AG08396 (cell line): ENCODE measurements around the gene DACT2.
"Not testable (repeated sequence)": the region's sequence is repeated elsewhere in the genome, so short reads cannot be mapped to it uniquely, and the experiment has no call there.

ENCODE experiments used
- DNase-seq: peaks from one replicate; pipeline ENCODE4 v3.0.0; 2012; ENCODE audit warnings: low spot score, mixed read lengths

The DACT2 gene, protein sequence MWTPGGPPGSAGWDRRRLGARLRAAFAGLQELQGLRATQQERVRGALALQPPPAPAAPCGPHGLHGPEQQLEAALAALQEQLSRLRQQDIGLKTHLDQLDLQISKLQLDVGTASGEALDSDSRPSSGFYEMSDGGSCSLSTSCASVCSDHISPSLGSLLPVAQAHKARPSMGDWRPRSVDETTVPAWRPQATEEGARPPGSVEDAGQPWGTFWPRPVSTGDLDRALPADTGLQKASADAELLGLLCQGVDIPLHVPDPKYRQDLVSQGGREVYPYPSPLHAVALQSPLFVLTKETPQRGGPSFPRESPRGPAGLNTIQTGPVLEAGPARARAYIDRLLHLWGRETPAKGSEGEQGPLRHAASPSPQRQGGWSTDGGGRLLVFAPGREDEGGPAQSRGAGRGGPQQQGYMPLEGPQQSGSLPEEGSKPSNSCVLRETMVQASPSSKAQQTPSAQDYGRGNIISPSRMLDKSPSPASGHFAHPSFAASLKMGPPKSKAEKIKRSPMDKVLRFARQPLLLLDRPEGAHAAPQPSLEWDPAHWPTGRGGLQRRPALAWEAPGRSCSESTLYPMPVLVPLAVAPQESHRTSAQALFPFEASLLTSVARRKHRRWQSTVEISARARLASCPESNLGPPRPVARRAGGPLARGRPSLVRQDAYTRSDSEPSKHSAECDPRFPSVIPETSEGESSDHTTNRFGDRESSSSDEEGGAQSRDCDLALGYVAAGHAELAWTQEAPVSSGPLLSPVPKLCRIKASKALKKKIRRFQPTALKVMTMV

DNA sequence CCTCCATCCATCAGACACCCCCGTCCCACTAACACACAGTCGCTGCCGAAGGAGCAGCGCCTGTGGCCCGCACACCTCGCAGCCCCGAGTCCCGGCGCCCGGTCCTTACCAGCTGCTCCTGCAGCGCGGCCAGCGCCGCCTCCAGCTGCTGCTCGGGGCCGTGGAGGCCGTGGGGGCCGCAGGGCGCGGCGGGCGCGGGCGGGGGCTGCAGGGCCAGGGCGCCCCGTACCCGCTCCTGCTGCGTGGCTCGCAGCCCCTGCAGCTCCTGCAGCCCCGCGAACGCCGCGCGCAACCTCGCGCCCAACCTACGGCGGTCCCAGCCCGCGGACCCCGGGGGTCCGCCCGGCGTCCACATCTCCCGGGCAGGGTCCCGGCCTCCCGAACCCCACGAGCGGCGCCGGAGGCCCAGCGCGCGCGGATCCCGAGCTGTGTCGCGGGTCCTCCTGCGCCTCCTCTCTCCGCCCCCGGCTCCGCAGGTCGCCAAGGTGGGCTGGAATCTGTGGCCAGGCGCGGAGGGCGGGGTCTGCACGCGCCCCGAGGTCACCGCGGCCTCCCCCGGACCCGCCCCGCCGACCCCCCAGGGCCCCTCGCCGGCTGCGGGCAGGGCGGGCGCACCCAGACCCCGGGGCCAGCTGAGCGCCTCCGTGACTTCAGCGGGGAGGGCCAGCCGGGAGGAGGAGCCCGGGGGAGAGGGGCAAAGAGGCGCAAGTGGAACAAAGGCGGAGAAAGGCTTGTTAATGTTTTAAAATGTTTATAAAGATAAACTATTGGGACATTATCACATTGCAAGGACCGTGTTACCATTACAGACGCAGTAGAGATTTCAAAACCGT lies at the start of gene DACT2:
Gene DACT2, minus strand, starts transcription at position 499 of the 833 bp plus-strand sequence. Its CDS starts 144 bp downstream, at position 355.
- no peak for DNase-seq

DNA sequence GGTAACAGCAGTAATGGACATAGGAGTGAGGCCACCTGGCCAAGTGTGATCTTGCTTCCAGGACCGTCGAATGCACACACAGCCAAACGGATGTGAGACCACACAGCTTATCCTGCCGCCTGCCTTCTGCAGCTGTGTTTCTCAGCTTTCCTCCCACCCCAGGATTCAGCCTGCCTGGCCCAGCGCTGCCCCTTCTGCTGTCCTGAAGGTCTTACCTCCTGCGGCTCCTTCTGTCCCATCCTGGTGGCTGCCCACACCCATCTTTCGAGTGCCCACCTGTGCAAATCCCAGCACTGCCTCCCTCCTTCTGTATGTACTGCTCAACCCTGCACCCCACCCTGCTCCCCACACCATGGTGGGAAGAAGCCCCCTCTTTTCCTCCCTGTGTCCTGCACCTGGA lies 49.4 kb upstream of the DACT2 start:
- DNase-seq: no peak

DNA sequence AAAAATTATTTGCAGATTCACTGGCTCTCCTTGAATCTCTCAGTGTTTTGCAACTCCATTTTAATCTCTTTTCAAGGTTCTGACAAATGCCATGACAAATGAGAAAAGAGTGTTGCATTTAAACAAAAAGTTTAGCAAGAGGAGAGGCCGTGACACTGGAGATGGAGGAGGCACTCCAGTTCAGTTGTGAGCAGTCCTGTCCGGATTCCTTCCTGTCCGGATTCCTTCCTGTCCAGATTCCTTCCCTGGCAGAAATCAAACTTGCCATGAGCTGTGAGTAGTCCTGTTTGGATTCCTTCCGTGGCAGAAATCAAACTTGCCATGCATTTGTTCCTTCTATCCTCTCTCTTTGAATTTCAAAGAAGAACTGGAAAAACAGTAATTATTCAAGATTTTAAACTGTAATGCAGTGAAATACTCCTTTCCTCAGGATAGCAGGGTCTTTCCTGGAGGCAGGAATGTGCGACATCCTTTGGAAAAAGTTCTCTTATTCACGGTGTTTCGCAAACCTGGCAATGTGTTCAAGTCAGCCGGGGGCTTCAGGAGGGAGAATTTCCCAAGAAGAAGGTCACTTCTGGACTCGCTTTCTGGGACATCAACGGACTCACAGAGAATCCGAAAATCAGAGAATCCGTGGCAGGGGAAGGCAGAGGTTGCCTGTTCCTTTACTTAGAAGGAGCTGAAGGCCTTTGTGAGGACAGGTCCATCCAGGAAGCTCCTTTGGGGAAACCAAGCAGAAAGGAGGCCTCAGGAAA lies 48.7 kb upstream of the DACT2 start:
- DNase-seq: no peak

DNA sequence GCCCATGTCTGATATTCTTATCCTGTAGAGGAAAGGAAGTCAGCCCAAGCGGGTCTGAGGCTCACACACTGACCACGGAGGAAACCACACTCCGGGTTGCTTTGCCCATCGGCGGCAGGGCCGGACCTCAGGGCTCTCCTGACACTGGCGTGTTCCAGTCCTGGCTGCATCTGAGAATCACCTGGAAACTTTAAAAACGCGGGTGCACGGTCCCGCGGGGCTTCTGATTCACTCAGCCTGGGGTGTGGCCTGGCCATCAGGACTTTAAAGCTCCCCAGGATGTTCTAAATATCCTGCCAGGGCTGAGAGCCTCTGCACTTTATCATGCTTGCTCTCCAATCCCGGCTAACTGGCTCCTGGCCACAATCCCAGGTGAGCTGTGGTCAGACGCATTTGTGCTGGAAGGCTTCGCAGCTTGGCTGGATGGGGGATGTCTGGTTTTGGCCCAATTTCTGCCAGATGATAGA lies 47.7 kb upstream of the DACT2 start:
- no peak for DNase-seq

DNA sequence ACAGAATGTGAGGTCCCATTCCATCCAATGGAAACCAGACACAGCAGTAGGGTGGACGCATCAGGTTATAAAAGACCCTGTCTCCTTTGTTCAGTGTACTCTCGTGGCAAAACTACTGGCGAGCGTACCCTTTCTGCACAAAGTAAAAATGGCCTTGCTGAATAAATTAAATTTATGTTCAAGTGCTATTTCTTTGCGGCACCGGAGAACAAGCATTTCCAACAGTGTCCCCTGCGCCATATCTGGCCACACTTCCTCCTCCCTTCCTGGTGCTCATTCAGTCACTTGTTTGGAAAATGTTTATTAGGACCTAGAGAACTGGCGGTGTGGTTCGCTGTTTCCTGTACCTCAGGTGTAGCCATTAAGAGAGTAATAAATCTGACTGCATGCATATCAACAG lies 46.9 kb upstream of the DACT2 start:
- no peak for DNase-seq

DNA sequence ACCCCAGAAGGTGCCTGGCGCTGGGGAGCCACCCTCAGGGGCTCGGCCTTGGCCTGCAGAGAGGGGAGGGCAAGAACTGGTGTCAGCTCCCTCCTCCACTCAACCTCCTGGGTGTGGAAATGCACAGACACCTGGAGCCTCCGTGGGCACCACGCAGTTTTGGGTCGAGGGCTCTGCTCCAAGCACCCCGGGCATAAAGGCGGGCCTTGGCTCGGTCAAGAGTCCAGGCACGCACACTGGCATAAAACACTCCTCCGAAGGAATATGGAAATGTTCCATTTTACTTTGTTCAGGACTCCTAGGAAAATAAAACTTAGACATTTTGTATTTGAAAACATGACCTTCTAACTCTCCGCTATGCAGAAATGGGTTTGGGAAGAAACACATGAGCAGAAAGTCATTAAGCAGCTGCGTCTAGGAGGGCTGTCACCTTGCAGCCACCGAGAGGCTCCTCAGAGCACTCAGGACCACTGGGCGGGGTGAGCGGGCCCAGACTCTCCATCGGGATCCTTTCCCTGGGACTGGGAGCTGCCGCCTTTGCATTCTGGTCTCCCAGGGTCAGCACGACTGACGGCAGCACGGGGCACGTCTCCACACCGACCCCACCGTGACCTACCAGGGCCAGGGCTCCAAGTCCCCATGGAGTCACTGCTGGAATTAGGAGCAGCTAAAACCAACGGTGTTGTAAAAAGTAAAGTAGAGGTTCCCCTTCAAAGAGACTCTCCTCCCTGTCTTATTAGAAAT lies 46.0 kb upstream of the DACT2 start:
- DNase-seq: no peak

DNA sequence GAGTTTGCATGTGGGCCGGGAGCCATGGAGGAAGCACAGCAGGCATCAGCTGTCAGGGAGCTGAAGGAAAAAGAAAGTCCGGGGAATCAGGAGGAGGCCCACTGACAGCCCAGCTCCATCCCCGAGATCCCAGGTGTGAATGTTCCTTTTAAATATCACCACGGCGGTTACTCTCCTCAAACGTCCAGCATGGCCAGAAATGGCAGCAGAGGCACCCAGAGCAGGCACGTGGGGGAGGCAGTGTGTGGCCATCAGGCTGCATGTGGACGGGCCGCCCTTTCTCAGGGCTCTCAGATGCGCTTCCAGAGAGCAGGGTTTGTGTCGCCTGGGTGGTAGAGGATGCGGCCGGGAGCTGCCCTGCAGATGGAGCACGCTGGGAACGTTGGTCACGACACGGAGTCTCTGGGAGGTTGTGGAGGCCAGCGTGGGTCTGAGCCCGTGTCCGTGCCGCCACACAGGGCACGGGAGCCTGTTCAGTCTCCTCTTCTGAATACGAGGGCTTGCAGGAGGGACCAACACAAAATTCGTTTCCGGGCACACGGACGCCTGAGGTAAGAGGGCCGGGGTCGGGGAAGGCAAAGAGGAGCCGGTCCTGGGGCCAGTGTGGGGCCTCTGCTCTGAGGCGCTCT lies 45.3 kb upstream of the DACT2 start:
- no peak for DNase-seq

DNA sequence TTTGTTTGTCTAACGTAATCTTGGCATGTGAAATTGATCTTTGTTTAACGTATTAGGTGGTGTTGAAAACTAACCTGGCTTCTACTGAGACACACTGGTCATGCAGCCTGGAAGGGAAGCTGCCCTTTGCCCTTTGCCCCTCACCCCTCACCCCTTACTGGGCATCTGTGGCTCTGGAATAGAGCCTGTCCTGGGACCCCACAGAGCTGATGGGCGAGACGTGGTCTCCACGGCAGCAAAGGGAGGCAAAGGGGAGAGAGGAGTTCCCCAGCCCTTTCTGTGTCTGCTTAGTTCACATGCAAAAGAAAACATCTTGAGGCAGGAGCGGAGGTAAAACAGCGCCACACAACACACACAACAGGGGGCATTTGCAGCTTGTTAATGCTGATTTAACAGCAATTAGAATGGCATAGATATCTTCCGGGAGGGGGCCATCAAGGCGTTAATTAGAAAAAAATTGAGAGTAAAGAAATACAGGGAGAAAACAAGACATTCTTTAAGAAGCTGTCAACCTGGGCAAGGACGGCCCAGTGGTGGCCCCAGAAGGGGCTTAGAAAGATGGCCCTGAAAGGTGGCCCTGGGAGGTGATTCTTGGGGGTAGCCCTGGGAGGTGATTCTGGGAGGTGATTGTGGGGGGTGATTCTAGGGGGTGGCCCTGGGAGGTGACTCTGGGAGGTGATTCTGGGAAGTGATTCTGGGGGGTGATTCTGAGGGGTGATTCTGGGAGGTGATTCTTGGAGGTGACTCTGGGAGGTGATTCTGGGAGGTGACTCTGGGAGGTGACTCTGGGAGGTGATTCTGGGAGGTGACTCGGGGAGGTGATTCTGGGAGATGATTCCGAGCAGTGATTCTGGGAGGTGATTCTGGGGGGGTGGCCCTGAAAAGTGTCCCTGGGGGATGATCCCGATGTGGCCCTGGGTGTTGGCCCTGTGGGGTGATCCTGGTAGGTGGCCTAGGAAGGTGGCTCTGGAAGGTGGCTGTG lies 44.5 kb upstream of the DACT2 start:
- DNase-seq: no peak

DNA sequence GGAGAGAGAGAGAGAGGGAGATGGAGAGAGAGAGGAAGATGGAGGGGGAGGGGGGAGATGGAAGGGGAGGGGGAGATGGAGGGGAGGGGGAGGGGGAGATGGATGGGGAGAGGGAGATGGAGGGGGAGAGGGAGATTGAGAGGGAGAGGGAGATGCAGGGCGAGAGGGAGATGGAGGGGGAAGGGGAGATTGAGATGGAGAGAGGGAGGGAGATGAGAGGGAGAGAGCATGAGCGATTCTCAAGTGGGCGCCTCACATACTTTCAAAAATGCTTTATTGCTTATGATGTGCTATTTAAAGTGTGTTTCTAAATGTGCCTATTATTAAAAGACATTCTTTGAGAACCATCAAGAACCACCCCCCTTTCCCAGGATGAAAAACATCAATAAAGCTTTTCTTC lies 43.7 kb upstream of the DACT2 start:
- DNase-seq: no peak

DNA sequence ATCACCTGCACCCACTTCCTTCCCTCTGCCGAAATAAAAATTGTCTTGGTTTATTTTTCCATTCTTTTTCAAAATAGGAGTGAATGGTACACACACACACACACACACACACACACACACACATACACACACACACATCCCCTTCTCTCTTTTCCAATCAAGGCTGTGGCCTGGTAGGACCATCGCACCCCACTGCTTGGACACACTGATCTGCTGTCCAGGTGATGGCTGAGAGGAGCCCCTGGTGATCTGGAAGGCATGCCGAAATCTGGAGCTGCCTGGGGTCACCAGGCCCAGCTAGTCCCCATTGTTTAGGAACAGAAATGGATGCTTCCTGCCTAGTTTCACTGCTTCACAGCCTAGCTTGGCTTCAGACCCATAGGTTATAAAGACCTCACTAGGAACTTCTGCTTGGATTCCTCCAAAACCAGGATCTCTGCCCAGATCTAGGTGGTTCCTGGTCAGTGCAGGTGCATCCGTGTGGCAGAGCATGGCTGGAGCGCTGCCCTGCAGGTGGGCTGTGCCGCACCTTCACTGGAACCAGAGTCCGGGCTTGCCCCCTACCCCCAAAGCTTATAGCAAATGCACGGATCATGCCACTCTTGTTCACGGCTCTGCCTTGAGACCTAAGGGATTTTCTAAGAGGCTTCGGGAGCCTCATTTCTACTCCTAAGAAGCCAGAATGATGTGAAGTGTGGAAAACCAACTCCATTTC lies 42.9 kb upstream of the DACT2 start:
- DNase-seq: no peak

DNA sequence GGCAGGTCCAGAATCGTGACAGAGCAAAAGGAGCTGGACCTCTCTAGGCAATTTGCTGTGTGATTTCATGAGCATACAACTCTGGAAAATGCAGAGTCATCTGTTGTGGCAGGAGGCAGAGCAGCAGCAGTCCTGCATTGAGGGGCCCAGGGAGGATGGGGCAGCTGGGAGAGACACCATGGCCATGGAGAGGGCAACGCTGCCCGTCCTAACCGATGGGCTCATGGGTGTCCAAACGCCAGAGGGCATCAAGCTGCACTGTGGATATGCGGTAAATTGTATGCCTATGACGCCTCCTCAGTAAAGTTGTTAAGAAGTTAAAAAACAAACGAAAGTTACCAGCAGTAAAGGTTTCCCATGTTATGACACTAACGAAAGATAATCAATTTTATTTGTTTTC lies 42.2 kb upstream of the DACT2 start:
- DNase-seq: no peak

DNA sequence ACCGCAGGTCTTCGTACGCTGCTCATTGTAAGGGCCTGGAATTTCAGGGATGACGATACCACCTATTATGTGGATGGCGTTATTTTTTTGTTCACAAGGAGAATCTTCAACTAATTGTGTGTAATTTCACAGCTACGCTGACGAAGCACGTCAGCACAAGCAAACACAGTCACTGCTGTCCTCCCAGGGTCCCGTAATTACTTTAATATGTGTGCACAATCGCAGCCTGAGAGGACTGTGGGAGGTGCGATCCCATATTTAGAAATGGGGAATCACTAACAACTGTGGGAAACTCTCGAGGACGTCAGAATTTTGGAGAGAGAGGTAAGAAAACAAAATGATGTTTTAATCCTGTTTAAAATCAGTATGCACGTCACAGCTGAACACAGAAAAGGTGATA lies 40.2 kb upstream of the DACT2 start:
- DNase-seq: no peak

DNA sequence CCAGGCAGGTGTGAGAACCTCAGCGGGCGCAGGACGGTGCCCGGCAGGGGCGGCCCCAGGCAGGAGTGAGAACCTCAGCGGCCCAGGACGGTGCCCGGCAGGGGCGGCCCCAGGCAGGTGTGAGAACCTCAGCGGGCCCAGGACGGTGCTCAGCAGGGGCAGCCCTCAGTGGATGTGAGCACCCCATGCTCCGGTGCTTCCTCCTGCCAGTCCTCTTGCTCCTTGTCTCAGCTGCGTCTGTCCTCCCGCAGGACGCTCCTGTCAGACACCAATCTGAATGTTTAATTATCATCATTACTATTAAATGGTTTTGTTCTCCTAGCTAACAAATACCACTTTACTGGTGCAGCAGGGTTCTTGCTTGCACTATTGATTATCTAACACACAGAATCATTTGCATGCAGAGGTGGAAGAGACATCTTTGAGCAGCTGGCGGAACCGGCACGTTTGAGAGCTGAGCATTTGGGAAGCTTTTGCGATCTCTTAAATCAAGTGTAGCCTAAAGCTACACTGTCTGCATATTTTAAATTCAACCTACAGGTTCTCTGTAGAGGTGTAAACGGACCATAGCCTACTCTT lies 39.4 kb upstream of the DACT2 start:
- DNase-seq: no peak

DNA sequence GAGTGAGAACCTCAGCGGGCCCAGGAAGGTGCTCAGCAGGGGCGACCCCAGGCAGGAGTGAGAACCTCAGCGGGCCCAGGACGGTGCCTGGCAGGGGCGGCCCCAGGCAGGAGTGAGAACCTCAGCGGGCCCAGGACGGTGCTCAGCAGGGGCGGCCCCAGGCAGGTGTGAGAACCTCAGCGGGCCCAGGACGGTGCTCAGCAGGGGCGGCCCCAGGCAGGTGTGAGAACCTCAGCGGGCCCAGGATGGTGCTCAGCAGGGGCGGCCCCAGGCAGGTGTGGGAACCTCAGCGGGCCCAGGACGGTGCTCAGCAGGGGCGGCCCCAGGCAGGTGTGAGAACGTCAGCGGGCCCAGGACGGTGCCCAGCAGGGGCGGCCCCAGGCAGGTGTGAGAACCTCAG lies 37.3 kb upstream of the DACT2 start:
- DNase-seq: not testable (repeated sequence)

DNA sequence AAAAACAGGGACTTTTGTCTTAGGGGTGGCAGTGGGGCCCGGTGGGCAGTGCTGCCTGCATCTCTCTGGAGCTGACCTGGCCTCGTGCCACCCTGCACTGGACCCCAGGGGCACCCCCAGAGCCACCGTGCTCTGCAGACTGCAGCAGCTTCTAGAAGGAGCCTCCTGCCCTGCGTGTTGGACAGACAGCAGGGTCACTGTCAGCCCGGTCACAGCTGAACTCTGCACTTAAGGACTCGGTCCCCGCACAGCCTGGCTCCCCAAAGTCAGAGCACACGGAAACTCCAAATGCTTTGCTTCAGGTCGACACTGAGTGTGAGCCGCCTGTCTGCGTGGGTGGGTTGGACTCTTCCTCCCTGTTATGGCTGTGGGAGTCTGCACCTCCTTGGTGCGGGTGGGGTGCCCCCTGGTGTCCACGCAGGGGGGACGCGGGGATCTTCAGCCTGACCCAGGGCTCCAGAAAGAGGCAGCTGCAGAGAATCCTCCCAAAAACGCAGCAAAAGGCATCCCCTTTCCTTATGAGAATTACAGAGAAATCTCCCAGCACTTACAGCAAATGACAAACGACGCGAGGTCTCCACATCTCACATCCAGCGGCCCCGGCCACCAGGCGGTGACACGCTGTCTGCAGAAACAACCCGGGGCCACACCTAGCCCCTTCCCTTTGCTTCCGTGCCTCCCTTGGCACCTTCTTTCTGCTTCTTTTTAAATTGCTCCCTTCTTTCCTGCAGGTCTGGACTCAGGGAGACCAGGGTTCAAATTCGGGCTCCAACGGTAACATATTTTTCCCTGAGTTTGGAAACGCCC lies 36.3 kb upstream of the DACT2 start:
- DNase-seq: no peak

DNA sequence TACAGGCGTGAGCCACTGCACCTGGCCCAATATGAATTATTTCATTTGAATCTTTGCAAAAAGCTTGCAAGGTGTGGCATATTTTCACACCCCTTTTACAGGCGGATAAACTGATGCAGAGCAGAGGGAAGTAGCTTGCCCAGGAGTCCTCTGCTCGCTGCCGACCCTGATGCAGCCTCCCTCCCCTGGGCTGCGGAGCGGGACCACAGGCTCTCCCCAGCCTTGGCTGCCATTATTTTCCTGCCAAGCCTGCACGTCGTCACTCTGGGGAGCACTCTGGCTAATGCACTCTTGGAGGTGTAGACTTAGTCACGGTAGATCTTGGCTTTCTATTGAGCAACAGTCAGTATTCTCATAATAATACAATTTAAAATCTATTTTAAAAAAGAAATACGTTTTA lies 34.8 kb upstream of the DACT2 start:
- DNase-seq: no peak

DNA sequence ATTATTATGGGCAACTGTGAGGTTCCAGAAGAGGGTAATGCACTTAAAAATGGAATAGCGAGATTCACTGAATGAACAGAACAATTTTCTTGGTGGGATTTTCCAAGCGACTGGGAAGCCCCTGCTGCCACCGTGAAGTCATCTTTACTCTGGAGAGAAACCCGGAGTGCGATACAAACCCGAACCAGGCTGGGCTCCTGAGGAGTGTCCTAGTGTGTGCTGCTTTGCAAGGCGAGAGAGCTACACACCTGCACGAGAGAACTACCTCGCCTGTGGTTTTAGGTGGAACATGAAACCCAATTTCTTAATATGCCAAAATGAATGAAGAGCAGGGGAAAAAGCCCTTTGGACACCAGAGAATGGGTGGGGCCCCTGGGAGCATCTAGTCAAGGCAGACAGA lies 33.5 kb upstream of the DACT2 start:
- no peak for DNase-seq
